SIG-M5 treated with dmso at 0.1 percent for 504 hours (cell line): ENCODE measurements around the gene UNC13A.

ENCODE experiments used
- DNase-seq: peaks from one replicate; lab custom pipeline; 2025; ENCODE audit not compliant: unreplicated experiment; lab: John Stamatoyannopoulos, UW

The UNC13A gene

DNA sequence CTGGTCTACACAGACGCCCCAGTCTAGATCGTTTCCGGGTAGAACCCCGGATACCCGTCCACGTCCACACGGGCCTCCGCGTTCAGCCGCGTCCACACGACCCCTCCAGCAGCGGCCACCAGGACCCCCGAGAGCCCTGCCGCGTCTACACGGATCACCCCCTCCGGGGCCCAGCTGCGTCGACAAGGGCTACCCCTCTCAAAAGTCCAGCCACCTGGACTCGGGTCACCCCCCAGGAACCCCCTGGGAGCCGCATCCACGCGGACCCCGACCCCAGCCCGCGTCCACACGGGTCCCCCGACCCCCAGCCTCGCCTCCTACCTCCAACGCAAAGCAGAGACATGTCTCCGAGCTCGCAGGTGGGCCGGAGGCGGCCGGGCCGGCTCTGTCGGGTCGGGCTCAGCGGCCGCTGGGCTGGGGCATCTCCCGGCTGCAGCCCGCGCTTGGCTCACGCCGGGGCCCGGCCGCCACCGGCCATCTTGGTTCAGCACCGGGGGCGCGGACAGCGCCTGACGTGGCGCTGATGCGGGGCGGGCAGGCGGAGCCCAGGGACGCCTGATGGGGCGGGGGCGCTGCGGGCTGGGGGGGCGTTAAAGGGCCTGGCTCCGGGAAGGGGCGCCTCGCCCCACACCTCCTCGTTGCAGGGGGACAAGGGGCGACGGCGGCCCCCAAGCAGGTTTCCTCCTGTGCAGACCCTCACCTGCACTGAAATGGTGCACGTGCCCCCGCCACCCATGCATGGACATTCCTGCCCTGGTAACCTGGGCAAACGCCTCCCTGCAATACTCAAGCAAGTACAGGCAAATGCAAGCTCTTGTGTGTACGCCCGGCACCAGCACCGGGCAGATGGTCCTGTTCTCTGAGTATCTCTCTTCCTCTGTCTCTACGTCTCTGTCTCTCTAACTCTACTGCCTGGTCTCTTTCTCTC, at the start of gene UNC13A:
UNC13A (minus strand) TSS at position 498 of the 928 bp plus-strand sequence; CDS start at position 343, 155 bp downstream.
- DNase-seq: peak; percentile 6

DNA sequence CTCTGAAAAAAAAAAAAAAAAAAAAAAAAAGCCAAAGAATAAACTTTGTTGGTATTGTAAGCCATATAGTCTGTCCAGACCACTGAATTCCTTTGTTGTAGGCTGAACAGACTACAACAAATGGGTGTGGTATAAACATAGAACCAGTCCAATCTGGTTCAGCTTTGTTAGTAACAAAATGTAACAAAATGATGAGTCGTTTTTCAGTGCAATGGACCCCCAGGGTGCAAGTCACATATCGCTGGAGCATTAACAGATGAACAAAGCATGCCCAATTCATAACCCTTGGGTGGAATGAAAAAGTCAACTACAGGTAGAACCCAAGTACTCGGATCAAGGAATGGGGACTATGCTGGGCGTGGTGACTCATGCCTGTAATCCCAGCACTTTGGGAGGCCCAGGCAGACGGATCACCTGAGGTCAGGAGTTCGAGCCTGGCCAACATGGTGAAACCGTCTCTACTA, 49.6 kb upstream of the UNC13A start:
- no peak for DNase-seq

DNA sequence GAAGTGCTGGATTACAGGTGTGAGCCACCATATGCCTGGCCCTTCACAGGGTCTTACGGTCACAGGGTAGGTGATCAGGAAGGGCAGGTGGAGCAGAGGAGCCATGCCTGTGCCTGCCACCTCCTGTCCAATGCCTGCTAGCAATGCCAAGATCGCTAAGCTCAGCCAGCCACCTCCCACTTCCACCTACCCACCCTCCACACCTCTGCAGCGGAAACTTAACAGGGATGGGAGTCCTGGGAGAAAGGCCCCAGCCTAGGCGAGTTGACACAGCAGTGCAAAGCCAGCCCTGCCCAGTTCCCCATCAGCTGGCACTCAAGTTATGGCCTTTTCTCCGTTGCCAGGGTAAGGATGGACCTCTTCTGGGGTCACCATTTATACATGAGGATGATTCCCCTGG, 47.3 kb upstream of the UNC13A start:
- DNase-seq: no peak

DNA sequence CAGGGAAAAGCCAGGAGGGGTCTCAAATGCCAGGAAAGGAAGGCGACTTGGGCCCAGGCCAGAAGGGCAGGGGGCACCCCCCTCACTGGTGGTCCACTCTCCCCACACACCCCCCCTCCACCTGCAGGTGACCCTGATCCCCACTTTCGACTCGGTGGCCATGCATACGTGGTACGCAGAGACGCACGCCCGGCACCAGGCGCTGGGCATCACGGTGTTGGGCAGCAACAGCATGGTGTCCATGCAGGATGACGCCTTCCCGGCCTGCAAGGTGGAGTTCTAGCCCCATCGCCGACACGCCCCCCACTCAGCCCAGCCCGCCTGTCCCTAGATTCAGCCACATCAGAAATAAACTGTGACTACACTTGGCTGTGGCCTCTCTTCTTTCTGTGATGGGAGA, 46.0 kb upstream of the UNC13A start:
- DNase-seq: no peak

DNA sequence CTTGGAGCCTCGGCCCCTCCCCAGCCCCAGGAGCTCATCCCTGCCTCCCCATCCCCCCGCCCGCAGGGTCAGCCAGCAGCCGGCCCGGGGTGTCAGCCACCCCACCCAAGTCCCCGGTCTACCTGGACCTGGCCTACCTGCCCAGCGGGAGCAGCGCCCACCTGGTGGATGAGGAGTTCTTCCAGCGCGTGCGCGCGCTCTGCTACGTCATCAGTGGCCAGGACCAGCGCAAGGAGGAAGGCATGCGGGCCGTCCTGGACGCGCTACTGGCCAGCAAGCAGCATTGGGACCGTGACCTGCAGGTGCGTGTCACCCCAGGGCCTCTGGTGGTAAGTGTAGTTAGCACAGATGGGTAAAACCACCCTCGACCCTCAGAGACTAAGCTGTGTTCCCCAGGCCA, 45.0 kb upstream of the UNC13A start:
- no peak for DNase-seq

DNA sequence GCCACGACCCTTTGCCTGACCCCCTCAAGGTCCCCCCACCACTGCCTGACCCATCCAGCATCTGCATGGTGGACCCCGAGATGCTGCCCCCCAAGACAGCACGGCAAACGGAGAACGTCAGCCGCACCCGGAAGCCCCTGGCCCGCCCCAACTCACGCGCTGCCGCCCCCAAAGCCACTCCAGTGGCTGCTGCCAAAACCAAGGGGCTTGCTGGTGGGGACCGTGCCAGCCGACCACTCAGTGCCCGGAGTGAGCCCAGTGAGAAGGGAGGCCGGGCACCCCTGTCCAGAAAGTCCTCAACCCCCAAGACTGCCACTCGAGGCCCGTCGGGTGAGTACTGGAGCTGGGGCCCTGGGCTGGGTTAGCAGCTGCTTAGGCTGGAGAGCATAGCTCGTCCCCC, 39.7 kb upstream of the UNC13A start:
- no peak for DNase-seq

DNA sequence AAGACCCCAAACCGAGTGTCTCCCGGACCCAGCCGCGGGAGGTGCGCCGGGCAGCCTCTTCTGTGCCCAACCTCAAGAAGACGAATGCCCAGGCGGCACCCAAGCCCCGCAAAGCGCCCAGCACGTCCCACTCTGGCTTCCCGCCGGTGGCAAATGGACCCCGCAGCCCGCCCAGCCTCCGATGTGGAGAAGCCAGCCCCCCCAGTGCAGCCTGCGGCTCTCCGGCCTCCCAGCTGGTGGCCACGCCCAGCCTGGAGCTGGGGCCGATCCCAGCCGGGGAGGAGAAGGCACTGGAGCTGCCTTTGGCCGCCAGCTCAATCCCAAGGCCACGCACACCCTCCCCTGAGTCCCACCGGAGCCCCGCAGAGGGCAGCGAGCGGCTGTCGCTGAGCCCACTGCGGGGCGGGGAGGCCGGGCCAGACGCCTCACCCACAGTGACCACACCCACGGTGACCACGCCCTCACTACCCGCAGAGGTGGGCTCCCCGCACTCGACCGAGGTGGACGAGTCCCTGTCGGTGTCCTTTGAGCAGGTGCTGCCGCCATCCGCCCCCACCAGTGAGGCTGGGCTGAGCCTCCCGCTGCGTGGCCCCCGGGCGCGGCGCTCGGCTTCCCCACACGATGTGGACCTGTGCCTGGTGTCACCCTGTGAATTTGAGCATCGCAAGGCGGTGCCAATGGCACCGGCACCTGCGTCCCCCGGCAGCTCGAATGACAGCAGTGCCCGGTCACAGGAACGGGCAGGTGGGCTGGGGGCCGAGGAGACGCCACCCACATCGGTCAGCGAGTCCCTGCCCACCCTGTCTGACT, 39.0 kb upstream of the UNC13A start:
- no peak for DNase-seq

DNA sequence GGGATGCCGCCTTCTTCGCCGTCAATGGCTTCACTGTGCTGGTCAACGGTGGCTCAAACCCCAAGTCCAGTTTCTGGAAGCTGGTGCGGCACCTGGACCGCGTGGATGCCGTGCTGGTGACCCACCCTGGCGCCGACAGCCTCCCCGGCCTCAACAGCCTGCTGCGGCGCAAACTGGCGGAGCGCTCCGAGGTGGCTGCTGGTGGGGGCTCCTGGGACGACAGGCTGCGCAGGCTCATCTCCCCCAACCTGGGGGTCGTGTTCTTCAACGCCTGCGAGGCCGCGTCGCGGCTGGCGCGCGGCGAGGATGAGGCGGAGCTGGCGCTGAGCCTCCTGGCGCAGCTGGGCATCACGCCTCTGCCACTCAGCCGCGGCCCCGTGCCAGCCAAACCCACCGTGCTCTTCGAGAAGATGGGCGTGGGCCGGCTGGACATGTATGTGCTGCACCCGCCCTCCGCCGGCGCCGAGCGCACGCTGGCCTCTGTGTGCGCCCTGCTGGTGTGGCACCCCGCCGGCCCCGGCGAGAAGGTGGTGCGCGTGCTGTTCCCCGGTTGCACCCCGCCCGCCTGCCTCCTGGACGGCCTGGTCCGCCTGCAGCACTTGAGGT, 38.1 kb upstream of the UNC13A start:
- DNase-seq: no peak

DNA sequence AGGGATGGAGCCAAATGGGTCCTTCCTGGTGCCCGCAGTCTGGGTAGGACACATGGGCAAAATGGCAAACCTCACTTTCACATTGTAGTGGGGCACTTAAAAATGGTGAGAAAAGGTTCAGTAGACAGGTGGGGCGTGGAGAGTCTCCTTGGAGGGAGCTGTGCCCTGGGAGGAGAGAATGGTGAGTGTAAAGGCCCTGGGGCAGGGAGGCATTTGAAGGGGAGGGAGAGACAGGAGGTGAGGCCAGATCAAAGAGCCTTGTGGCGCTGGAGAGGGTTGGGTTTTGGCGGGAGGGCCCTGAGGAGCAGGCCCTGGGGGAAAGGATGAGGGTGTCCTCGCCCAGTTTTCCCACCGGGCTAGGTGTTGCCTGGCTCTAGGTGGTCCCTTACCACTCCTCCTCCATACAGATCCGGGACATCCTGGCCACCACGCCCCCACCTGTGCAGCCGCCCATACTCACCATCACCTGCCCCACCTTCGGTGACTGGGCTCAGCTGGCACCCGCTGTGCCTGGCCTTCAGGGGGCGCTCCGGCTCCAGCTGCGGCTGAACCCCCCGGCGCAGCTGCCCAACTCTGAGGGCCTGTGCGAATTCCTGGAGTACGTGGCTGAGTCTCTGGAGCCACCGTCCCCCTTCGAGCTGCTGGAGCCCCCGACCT, 37.4 kb upstream of the UNC13A start:
- DNase-seq: no peak

DNA sequence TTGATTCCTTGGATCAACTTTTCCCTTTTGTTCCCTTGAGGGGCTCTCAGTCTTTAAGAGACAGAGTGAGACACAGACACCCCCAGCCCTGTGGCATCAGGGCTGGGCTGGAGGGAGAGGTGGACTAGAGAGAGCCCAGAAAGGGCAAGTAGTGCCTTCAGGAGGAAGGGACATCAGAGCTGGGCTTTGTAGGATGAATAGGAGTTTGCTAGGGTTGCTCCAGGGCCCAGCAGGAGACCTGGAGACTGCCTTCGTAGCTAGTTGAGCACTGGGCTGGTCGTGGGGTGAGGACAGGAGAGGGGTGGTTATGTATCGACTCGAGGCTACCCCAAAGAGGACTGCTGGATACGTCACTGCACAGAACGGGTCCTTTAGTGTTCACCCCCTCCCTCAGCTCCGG, 36.5 kb upstream of the UNC13A start:
- DNase-seq: no peak

DNA sequence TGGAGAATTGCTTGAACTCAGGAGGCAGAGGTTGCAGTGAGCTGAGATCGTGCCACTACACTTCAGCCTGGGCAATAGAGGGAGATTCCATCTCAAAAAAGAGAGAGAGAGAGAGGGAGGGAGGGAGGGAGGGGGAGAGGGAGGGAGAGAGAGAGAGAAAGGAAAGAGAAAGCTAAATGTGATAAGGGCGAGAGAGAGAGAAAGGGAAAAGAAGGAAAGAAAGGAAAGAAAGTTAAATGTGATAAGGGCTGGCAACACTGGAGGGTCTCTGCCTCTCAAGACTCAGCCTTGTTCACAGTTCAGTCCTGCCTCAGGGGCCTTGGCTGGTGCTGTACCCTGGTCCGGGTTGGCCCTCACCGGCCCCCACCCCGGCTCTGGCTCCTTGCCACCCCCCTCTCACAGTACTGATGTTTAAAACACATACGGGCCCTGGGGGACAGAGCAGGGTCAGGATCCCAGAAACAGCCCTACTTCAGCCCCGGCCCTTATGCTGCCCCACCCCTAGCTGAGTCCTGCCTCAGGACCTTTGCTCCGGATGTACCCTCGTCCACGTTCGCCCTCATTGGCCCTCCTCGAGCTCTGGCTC, 34.6 kb upstream of the UNC13A start:
- DNase-seq: no peak

DNA sequence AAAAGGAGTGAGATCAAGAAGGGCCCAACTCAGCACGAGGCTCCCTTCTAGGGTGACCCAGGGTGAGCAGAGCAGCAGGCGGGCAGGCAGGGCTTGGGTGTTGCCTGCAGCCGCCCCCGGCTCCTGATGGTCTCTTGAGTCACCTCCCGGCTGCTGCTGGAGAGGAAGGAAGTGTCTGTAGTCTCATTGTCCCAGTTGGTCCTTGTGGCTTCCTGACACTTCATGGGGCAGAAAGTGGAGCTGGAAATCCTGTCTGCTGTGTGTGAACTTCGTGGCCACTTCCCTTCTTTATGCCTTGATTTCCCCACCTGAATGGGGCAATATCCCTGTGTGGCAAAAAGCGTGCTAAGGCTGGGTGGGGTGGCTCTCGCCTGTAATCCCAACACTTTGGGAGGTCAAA, 33.7 kb upstream of the UNC13A start:
- DNase-seq: peak; percentile 72

DNA sequence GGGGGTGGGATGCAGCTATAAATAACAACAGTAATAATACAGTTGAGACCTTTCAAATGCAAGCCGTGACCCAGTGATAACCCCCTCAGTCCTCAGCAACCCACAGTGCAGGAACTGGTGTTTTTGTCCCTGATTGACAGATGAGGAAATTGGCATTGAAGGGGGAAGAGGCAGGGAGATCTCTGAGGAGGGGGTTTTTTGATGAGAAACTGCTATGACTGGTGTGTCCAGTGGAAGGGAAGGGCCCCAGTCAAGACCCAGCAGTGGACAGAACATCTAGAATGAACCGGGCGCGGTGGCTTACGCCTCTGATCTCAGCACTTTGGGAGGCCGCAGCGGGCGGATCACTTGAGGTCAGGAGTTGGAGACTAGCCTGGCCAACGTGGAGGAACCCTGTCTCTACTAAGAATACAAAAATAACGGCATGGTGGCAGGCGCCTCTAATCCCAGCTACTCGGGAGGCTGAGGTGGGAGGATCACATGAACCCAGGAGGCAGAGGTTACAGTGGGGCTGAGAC, 33.0 kb upstream of the UNC13A start:
- no peak for DNase-seq

DNA sequence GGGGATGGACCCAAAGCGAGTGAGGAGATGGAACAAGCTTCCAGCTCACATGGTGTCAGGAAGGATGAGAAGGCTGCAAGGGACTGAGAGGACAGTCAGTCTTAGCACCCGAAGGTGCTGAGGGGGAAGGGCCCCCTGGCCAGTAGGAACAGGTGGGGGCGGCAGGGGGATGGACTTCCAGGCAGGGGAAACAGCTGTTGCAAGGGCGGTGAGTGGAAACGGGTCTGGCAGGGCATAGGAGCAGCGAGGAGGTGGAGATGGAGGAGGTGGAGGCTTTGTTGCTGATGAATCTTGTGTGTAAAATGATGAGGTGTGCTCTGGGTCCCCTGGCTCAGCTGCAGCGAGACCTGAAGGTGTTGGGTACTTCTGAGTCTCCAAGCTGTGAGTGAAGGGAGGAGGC, 32.3 kb upstream of the UNC13A start:
- no peak for DNase-seq

DNA sequence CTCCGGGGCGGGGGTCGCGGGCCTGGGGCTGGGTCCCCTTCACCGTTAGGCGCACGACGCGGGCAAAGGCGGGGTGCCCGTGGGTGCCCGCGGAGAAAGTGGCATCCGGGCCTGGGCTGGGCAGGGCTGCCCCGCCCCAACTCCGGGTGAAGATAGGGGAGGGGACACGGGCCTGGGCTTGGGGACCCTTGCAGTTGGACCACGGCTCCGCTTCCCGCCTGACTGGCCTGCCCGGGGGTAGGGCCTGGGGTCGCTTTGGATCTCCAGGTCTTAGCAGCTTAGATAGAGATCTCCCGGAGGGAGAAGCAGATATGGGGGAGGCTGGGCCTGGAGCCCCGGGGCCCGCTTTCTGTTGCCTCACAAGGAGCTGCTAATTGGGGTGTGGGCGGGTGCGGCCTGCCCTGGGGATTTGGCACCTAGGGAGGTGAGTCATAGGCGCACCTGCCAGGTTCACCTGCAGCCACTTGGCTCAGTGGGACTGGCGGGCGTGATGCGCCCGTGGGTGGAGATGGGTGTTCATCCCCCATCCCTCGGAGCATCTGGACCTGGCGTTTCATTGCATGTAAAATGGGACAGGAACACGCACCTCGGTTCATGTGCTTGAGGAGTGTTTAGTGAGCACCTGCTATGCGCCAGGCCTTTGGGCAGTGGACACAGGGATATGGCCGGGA, 31.7 kb upstream of the UNC13A start:
- no peak for DNase-seq

DNA sequence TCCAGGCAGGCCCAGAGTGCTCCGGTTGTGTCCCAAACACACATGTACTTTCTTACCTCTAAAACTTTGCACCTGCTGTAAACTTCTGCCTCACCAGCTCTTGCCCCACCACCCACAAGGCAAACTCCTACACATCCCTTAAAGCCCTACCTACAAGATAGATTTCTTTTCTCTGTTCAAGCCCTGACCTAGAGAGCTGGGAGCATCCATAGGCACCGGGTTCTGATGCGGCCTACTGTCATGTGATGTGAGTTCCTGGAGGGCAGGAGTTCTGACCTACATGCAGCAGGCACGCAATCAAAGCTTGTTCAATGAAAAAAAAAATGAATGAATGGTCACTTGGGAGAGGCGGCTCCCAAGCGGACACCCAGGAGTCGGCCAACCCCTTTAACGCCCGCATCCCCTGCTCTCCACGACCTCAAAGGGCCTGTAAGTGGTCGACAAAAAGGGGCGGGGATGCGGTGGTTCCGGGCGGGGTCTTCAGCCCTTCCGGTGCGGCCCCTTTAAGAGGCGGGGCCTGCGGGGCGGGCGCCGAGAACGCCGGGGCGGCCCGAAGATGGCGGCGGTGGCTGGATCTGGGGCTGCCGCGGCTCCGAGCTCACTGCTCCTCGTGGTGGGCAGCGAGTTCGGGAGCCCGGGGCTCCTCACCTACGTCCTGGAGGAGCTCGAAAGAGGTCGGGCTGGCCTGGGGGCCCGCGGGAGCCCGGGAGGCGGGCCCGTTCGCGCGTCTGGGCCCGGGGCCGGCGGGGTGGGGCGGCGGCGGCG, 31.0 kb upstream of the UNC13A start, which contains the start of gene MAP1S:
MAP1S (plus strand) TSS at position 534 of the 765 bp plus-strand sequence; CDS start at position 557, 23 bp downstream.
- DNase-seq: peak; percentile 28

DNA sequence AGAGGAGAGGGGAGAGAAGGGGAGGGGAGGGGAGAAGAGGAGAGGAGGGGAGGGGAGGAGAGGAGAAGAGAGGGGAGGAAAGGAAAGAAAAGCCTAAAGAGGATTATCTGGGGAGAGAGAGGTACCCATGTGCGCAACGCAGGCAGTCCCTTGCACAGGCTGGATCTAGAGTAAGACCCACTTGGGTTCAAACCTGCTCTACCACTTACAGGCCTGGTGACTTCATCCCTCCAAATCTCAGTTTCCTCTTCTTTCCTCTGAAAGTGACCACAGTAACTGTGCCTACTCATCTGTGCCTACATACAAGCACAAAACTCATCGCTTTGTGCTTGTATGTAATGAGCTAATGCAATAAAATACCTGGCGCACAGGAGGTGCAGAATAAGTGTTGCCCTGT, 30.4 kb upstream of the UNC13A start:
- DNase-seq: no peak

DNA sequence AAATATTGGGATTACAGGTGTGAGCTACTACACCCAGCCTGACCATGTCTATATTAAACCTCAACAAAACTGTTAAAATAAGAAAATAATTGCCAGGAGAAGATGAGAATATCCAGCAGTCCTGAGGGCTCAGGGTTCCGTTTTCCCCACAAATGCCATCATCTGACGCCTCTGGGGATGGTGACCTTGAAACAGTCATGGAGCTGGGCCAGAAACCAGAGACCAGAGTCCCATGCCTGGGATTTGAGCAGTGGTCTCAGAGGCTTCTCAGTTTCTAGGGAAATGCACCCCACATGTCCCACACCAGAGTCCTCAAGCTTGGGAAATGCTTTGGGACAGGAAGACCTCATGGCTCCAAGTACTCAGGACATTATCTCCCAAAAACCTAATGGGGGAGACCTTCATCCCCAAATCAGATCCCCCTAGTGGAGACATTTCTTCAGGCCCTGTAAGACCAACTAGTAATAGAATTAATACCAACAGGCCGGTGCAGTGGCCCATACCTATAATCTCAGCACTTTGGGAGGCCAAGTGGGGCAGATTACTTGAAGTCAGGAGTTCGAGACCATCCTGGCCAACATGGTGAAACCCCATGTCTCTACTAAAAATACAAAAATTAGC, 28.3 kb upstream of the UNC13A start:
- DNase-seq: no peak

DNA sequence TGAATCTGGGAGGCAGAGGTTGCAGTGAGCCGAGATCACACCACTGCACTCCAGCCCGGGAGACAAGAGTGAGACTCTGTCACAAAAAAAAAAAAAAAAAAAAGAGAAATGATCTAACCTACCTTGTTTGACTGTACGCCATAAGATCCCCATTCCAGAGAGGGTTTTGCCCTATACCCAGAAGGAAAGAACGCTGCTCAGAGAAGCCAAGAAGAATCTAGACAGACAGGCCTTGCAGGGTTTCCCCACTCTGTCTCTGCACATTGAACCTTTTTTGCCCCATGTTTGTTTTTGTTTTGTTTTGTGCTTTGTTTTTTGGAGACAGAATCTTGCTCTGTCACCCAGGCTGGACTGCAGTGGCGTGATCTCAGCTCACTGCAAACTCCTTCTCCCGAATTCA, 23.7 kb upstream of the UNC13A start:
- DNase-seq: no peak
